Neuron (in vitro differentiated cells): ENCODE measurements around the gene ARFGEF3.

Experiments
- H2AFZ ChIP-seq: one replicate; pipeline ENCODE4 v1.6.1; 2013; ENCODE audit warnings: low read depth, mild to moderate bottlenecking, inconsistent platforms, low read length, moderate library complexity
- H3K27me3 ChIP-seq: one replicate; pipeline ENCODE4 v1.6.1; 2013; ENCODE audit warnings: low read length; ENCODE audit not compliant: insufficient read depth
- H3K36me3 ChIP-seq: one replicate; pipeline ENCODE4 v1.6.1; 2013; ENCODE audit warnings: low read length; ENCODE audit not compliant: insufficient read depth
- H3K4me1 ChIP-seq: one replicate; pipeline ENCODE4 v1.6.1; 2013; ENCODE audit warnings: low read length; ENCODE audit not compliant: insufficient read depth
- H3K4me3 ChIP-seq: 2 replicates; pipeline ENCODE4 v1.5.1; 2013; ENCODE audit warnings: mild to moderate bottlenecking, low read length, moderate library complexity
- H3K9me3 ChIP-seq: one replicate; pipeline ENCODE4 v1.6.1; 2013; ENCODE audit warnings: low read length

Gene ARFGEF3

DNA sequence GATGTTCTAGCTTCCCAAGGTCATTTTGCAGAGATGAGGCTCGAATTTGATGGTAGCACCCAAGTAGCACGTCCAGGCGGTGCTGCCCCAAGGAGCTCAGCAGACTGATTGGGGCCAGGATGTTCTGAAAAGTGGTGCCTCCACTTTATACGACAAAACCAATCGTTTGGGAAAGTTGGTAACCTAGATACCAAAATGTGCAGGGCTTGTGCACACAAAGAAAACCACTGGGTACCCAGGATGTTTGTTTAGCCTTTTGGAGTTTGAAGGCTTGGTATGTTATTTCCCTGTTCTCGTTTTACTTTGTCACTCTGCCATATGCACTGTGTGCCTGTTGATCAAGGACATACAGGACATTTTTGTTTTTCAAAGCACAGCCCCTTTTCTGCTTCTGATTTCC lies 97.3 kb downstream of the ARFGEF3 start:
- Histone ChIP-seq H3K4me3 (no peak overlapping the region), H3K27me3 (no peaks in the 10 kb centered on the region), H3K4me1 (no peaks in the 10 kb centered on the region), H3K36me3 (no peaks in the 10 kb centered on the region), H3K9me3 (no peaks in the 10 kb centered on the region), H2AFZ (no peak overlapping the region)

DNA sequence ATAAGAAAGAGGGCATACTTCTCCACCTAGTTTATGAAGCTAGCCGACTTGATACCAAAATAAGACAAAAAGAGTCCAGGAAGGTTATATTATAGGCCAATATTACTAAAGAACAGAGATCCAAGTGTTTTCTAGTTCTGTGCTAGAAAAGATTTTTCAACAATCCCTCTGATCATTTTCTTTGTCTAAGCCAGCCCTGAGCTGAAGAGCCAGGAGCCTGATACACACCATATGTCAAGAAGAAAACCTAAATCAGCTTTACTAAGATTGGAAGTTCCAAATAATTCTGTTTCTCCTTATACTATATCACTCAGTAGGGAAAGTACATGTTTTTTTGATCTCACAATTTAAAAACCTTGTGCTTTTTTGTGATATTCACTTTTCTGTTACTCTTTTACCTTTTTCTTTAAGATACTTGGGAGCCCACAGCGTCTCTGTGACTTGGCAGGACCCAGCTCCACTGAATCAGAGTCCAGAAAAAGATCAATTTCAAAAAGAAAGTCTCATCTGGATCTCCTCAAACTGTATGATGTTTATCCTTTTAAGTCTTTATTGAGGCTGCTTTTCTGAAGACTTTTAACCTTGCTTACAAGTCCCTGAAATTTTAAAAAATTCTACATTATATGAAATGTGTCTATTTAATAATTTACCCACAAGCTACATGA lies 99.5 kb downstream of the ARFGEF3 start:
- H3K27me3 ChIP-seq = no peaks in the 10 kb centered on the region
- H3K36me3 ChIP-seq = no peaks in the 10 kb centered on the region
- H3K4me3 ChIP-seq = no peak overlapping the region
- no peaks in the 10 kb centered on the region for H3K9me3 ChIP-seq
- no peaks in the 10 kb centered on the region for H3K4me1 ChIP-seq
- H2AFZ ChIP-seq = no peak overlapping the region

DNA sequence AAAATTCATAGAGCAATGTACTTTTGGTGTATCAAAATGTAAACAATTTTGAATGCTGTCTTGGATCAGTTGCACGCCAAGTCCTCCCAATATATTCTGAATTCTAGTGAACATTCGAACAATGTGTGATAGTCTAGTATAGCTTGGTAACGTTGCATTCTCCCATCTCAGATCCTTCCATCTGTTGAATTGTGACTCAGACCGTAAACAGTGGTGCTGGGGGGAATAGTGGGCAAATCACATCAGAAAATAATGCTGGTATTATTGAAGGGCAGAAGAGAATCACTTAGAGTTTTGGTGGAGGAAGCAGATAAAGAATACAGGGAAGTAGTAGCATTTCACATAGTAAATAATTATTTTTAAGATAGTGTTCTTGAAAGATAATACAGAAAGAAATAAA lies 102.2 kb downstream of the ARFGEF3 start:
- H3K9me3 ChIP-seq = no peaks in the 10 kb centered on the region
- H2AFZ ChIP-seq = no peak overlapping the region
- H3K27me3 ChIP-seq = no peaks in the 10 kb centered on the region
- H3K4me3 ChIP-seq = no peak overlapping the region
- H3K4me1 ChIP-seq = no peaks in the 10 kb centered on the region
- H3K36me3 ChIP-seq = no peaks in the 10 kb centered on the region

DNA sequence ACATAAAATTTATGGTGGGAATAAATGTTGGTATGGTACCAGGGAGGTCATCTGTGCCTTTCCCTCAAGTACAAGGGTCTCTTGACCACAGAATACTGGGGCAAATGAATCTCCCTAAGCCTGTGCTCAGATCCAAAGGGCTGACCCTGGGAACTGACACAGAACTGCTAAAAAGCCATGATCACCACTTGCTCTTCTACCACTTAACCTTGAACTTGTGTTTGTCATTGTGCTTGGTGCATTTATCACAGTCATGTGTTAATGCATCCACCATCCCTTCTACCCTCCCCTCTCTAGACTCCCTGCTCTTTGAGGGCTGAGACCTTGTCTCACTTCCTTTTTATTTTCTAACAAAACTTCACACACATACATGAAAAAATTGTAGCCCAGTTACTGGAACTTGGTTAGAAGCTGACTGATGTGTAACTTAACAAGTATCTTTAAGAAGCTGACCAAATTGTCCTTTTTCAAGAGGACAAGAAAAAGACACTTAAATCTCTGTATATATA lies 102.7 kb downstream of the ARFGEF3 start:
- Histone ChIP-seq H3K4me1 (no peaks in the 10 kb centered on the region), H3K36me3 (no peaks in the 10 kb centered on the region)

DNA sequence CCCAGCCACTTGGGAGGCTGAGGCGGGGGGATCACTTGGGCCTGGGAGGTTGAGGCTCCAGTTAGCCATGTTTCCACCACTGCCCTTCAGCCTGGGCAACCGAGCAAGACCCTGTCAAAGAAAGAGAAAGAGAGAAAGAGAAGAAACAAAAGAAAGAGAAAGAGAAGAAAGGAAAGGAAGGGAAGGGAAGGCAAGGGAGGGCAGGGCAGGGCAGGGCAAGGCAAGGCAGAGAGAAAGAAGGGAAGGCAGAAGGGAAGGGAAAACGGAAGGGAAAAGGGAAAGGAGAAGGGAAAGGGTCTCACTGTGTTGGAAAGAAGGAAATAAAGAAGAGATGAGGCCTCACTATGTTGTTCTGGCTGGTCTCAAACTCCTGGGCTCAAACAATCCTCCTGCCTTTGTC lies 104.4 kb downstream of the ARFGEF3 start:
- no peaks in the 10 kb centered on the region for H3K36me3 ChIP-seq

More for the DNA sequence above, 102.7 kb downstream of the ARFGEF3 start:
- Histone ChIP-seq H3K27me3 (no peaks in the 10 kb centered on the region), H3K9me3 (no peaks in the 10 kb centered on the region), H2AFZ (no peak overlapping the region), H3K4me3 (no peak overlapping the region)

DNA sequence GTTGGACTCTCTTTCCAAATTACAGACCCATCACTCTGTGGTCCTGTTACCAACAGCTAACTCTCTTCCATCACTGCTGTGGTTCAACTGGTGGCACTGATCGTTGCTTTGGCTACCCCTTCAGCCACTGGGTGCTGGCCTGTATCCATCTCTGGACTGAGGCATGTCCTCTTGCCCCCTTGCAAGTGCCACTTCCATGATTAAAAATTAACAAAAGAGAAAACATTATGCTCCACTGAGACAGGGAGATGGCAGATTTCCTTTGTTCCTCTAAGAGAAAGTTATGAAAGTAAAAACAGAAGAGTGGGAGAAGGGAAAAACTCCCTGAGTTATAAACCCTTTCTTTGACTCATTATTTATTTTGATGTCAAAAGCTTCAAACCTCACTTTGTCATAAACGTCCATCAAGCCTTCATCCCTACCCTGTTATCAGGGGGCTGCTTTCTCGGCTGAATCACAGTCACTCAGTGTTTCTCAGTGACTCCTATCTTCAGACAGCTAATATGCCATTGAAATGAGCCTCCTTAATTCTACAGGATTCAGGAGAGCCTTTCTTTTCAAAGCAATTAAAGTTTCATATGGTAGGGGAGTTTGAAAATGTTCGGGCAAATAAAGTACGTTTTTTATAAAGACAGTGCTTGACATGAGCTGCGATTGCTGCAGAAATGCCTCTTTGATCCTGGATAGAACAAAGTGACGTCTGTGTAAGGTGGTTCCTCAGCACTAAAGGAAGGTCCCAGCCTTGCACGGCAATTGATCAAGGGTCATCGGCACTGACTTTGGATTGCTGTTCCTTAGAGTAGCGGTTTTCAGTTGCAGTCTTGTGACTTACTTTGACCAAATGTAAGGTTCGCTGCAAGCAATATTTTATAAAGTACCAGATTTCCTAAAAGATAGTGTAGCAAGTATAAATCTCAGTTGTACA lies 106.5 kb downstream of the ARFGEF3 start:
- H2AFZ ChIP-seq = no peak overlapping the region
- H3K9me3 ChIP-seq = no peaks in the 10 kb centered on the region
- no peak overlapping the region for H3K4me3 ChIP-seq
- H3K27me3 ChIP-seq = no peaks in the 10 kb centered on the region
- H3K36me3 ChIP-seq = no peaks in the 10 kb centered on the region
- H3K4me1 ChIP-seq = no peaks in the 10 kb centered on the region

More for the DNA sequence above, 104.4 kb downstream of the ARFGEF3 start:
- H3K27me3 ChIP-seq = no peaks in the 10 kb centered on the region
- no peaks in the 10 kb centered on the region for H3K9me3 ChIP-seq
- H3K4me1 ChIP-seq = no peaks in the 10 kb centered on the region
- H3K4me3 ChIP-seq = no peak overlapping the region
- H2AFZ ChIP-seq = no peak overlapping the region

DNA sequence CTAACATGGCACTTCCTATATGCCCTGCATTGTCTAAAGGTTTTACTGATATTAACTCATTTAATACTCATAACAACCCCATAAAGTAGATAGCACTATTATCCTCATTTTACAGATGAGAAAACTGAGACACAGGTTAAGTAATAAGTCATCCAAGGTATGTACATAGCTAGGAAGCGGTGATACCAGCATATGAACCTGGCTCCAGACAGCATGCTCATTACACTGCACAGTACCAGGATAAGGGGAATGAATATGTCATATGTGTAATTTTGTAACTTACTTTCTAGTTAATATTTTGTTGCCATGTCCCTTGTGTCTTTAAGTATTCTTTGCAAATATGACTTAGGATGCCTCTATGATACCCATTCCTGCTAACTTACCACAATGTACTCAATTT lies 109.7 kb downstream of the ARFGEF3 start:
- no peak overlapping the region for H3K4me3 ChIP-seq
- no peaks in the 10 kb centered on the region for H3K4me1 ChIP-seq
- no peak overlapping the region for H2AFZ ChIP-seq
- H3K36me3 ChIP-seq = no peaks in the 10 kb centered on the region
- no peaks in the 10 kb centered on the region for H3K27me3 ChIP-seq
- no peaks in the 10 kb centered on the region for H3K9me3 ChIP-seq

DNA sequence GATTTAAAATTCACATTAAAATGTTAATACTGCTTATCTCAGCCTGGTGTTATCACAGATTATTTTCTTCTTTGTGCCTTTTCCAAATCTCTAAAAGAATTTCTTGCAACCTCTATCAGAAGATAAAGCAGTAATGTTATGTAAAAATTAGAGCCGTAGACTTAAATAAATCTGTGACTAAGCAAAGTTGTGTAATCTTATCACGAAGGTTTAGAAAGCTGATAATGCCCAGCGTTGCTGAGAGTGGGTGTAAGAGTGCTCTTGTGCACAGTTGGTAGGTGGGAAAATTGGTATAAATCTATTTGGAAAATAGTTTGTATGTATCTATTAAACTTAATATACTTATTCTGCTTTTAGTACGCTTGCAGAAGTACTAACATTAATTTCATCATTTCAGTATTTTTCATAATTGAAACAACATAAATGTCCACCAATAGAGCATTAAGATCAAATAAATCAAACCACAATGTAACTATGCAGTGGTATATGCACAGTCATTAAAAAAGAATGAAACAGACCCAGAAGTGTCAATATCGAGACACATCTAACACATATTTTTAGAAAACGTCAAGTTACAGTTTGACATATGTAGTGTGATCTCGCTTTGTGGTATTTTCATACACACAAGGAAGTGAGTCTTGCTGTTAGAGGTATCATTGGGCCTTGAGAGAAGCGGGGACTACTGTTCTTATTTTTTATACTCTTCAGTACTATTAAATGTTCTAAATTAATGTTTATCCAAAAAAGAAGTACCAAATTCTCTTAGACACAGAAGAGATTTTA lies 111.0 kb downstream of the ARFGEF3 start:
- no peaks in the 10 kb centered on the region for H3K4me1 ChIP-seq

DNA sequence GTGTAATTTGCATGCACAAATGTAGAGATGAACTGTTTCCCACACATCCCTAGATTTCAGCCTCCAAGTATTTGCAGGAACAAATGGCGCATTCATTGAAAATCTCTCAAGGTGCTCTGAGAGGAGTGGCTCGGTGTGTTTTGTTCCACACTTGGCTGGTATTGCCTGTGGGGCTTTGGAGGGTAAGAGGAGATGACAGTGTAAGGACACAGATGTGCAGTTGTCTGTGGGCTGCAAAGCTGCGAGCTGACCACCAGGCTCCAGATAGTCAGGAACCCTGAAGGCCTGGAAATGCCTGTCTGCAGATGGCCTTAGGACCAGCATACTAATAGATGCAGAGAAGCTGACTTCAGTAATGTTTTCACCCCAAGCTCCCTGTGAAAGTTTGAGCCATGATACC lies 114.2 kb downstream of the ARFGEF3 start:
- Histone ChIP-seq H3K4me3 (no peak overlapping the region), H2AFZ (no peak overlapping the region), H3K36me3 (no peaks in the 10 kb centered on the region), H3K9me3 (no peaks in the 10 kb centered on the region), H3K4me1 (no peaks in the 10 kb centered on the region), H3K27me3 (no peaks in the 10 kb centered on the region)

More for the DNA sequence above, 111.0 kb downstream of the ARFGEF3 start:
- Histone ChIP-seq H3K36me3 (no peaks in the 10 kb centered on the region), H2AFZ (no peak overlapping the region), H3K27me3 (no peaks in the 10 kb centered on the region), H3K9me3 (no peaks in the 10 kb centered on the region), H3K4me3 (no peak overlapping the region)

DNA sequence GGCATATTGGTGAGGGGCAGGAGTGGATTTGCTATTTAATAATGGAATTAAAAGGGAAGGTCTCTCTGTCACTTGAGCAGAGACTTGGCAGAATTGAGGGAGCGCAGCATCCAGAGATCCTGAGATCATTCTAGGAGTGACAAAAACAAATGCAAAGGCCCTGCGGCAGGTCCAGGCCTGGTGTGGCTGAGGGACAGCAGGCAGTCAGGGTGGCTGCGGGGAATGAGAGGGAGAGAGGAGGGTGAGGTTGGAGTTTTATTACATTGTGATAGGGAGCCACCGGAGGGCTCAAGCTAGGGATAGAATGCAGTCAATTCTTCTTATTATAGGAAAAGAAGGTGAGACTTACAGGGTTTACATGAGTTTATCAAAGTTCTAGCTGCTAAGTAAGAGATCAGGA lies 116.1 kb downstream of the ARFGEF3 start:
- Histone ChIP-seq H3K9me3 (no peaks in the 10 kb centered on the region), H2AFZ (no peak overlapping the region)

DNA sequence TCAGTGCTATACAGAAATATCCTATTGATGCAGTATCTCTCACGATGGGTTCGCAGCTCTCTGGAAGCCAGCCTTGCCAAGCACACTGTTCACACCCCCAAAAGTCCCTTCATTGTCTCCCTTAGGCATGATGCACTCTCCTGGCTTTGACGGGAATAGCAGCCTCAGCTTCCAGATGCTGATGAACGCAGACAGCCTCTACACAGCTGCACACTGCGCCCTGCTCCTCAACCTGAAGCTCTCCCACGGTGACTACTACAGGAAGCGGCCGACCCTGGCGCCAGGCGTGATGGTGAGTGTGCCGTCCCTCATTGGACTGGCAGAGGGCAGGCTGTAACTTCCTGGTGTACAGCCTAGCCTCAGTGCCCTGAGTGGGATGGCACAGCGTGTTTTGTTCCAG lies 116.6 kb downstream of the ARFGEF3 start:
- H3K27me3 ChIP-seq = no peaks in the 10 kb centered on the region
- no peak overlapping the region for H2AFZ ChIP-seq
- no peaks in the 10 kb centered on the region for H3K36me3 ChIP-seq
- no peaks in the 10 kb centered on the region for H3K9me3 ChIP-seq
- no peaks in the 10 kb centered on the region for H3K4me1 ChIP-seq
- no peak overlapping the region for H3K4me3 ChIP-seq

More for the DNA sequence above, 116.1 kb downstream of the ARFGEF3 start:
- no peaks in the 10 kb centered on the region for H3K36me3 ChIP-seq
- no peaks in the 10 kb centered on the region for H3K4me1 ChIP-seq
- no peaks in the 10 kb centered on the region for H3K27me3 ChIP-seq
- H3K4me3 ChIP-seq = no peak overlapping the region

DNA sequence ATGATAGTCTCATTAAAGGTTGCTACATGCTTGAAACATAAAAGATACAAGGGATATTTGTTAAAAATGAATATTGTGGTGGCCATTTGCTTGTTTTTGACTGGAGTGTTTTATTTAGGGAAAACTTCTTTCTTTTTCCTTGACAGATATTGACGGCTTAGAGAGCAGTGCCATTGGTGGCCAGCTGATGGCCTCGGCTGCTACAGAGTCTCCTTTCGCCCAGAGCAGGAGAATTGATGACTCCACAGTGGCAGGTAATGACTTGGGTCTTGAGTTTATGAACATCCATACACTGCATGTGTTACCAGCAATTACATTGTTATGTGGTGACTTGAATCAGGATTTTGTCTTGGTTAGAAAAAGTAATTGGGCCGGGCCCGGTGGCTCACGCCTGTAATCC lies 124.1 kb downstream of the ARFGEF3 start:
- no peaks in the 10 kb centered on the region for H3K36me3 ChIP-seq
- H2AFZ ChIP-seq = no peak overlapping the region
- H3K27me3 ChIP-seq = no peaks in the 10 kb centered on the region
- no peaks in the 10 kb centered on the region for H3K9me3 ChIP-seq
- H3K4me3 ChIP-seq = no peak overlapping the region
- no peaks in the 10 kb centered on the region for H3K4me1 ChIP-seq

DNA sequence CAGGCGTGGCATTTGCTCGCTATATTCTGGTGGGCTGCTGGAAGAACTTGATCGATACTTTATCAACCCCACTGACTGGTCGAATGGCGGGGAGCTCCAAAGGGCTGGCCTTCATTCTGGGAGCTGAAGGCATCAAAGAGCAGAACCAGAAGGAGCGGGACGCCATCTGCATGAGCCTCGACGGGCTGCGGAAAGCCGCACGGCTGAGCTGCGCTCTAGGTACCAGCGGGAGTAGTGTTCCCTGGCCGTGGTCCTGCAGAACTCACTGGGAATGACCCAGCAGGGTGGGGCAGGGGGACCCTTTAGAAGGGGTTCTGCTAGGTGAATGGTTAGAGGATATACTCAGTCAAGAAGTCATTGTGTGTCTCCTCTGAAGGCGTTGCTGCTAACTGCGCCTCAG lies 125.0 kb downstream of the ARFGEF3 start:
- H2AFZ ChIP-seq = no peak overlapping the region

More for the DNA sequence above, 125.0 kb downstream of the ARFGEF3 start:
- Histone ChIP-seq H3K9me3 (no peaks in the 10 kb centered on the region), H3K36me3 (no peaks in the 10 kb centered on the region), H3K27me3 (peaks cover 2% of the 10 kb centered on the region), H3K4me1 (no peaks in the 10 kb centered on the region), H3K4me3 (no peak overlapping the region)
